SK-N-SH (cell line): ENCODE data around the gene KIAA0232. TPM values are rescaled to one million over a fixed set of nuclear protein-coding genes. Genes with fewer than 3 reads are reported as not detected.
A peak's percentile ranks its signal among the peaks of the same experiment; 100 is the strongest.

Source experiments
- CTCF ChIA-PET: fragments of 300-600, 350-600 bp; formaldehyde crosslinking; extraction: SDS; loops from one replicate; lab custom pipeline; 2021; lab: Yijun Ruan, JAX
- POLR2A ChIA-PET: fragments of 350-600 bp; sonication (Branson Sonifier 250); formaldehyde crosslinking; extraction: SDS; loops from one replicate; lab custom pipeline; 2020; ENCODE audit warnings: antibody characterized with exemption, inconsistent platforms; lab: Yijun Ruan, JAX
- DNase-seq: peaks from one replicate; pipeline ENCODE4 v3.0.0; 2012
- H2AFZ ChIP-seq: fragments of 200-600 bp; sonication (generic); 2 replicates; pipeline ENCODE4 v1.8.1; 2016; ENCODE audit warnings: antibody characterized with exemption, mild to moderate bottlenecking, low read depth
- H3F3A ChIP-seq: fragments of 200-600 bp; sonication (generic); replicated peaks from 2 replicates; pipeline ENCODE3; 2016; ENCODE audit warnings: antibody characterized with exemption, mild to moderate bottlenecking; ENCODE audit not compliant: insufficient read depth
- H3K27ac ChIP-seq, 2 experiments: fragments of 200-500 bp in 1 of 2; fragments of 200-600 bp in 1 of 2; sonication (Bioruptor generic) in 1 of 2; sonication (generic), shearing (Covaris generic) in 1 of 2; 2 replicates each; pipeline versions ENCODE4 v1.5.1 to v1.6.1; 2014 to 2016; ENCODE audit warnings: low read depth in 2 of 2, inconsistent platforms in 1 of 2, low read length in 1 of 2, mild to moderate bottlenecking in 1 of 2, mixed read lengths in 1 of 2
- H3K27me3 ChIP-seq: fragments of 200-600 bp; sonication (generic), shearing (Covaris generic); 2 replicates; pipeline ENCODE4 v1.6.1; 2016; ENCODE audit warnings: mixed run types; ENCODE audit not compliant: insufficient read depth
- H3K36me3 ChIP-seq, 2 experiments: fragments of 200-500 bp in 1 of 2; fragments of 200-600 bp in 1 of 2; sonication (Bioruptor generic) in 1 of 2; sonication (generic) in 1 of 2; replicated peaks in 1 of 2; 2 replicates each; pipeline versions ENCODE3 to v1.5.1; 2014 to 2016; ENCODE audit warnings: low read length in 1 of 2, mild to moderate bottlenecking in 1 of 2; ENCODE audit not compliant: insufficient read depth in 2 of 2, control insufficient read depth in 1 of 2
- H3K4me1 ChIP-seq, 2 experiments: fragments of 200-500 bp in 1 of 2; fragments of 200-600 bp in 1 of 2; sonication (Bioruptor generic) in 1 of 2; sonication (generic), shearing (Covaris generic) in 1 of 2; 2 replicates each; pipeline versions ENCODE4 v1.5.1 to v1.6.1; 2014 to 2016; ENCODE audit warnings: low read depth in 1 of 2, low read length in 1 of 2, mixed run types in 1 of 2; ENCODE audit not compliant: insufficient read depth in 2 of 2, control insufficient read depth in 1 of 2
- H3K4me2 ChIP-seq: fragments of 200-600 bp; sonication (generic), shearing (Covaris generic); 2 replicates; pipeline ENCODE4 v1.6.1; 2017; ENCODE audit warnings: mixed run types
- H3K4me3 ChIP-seq, 2 experiments: fragments of 200-500 bp in 1 of 2; fragments of 200-600 bp in 1 of 2; sonication (Bioruptor generic) in 1 of 2; sonication (generic), shearing (Covaris generic) in 1 of 2; 2 replicates each; pipeline versions ENCODE4 v1.5.1 to v1.8.1; 2014 to 2016; ENCODE audit warnings: low read depth in 2 of 2, inconsistent platforms in 1 of 2, low read length in 1 of 2, mild to moderate bottlenecking in 1 of 2, mixed read lengths in 1 of 2, moderate library complexity in 1 of 2
- H3K79me2 ChIP-seq: fragments of 200-600 bp; sonication (generic); 2 replicates; pipeline ENCODE4 v1.8.1; 2017; ENCODE audit warnings: mild to moderate bottlenecking; ENCODE audit not compliant: insufficient read depth
- H3K9ac ChIP-seq: fragments of 200-600 bp; sonication (generic); 2 replicates; pipeline ENCODE4 v1.6.1; 2017; ENCODE audit warnings: mixed run types
- H3K9me2 ChIP-seq: fragments of 200-600 bp; sonication (generic); 2 replicates; pipeline ENCODE4 v1.6.1; 2017; ENCODE audit warnings: mixed run types
- H3K9me3 ChIP-seq: fragments of 200-600 bp; sonication (generic); 2 replicates; pipeline ENCODE4 v1.6.1; 2017; ENCODE audit warnings: mixed run types, mild to moderate bottlenecking, moderate library complexity
- H4K20me1 ChIP-seq: fragments of 200-600 bp; sonication (generic); 2 replicates; pipeline ENCODE4 v1.6.1; 2017; ENCODE audit warnings: mild to moderate bottlenecking, mixed run types; ENCODE audit not compliant: insufficient read depth
- EZH2phosphoT487 ChIP-seq: fragments of 200-600 bp; sonication (generic); IDR thresholded peaks from 2 replicates; pipeline ENCODE4 v1.6.1; 2017; ENCODE audit warnings: low read depth, mixed run types, mild to moderate bottlenecking, antibody characterized with exemption, moderate library complexity, borderline replicate concordance
- FOXM1 ChIP-seq: IDR thresholded peaks from 2 replicates; pipeline ENCODE4 v1.4.0; 2012; ENCODE audit warnings: low read depth, mild to moderate bottlenecking
- GATA2 ChIP-seq: sonication (generic); formaldehyde crosslinking; IDR thresholded peaks from 2 replicates; pipeline ENCODE4 v1.5.0; 2020; ENCODE audit warnings: mild to moderate bottlenecking, missing genetic modification reagents
- IRF3 ChIP-seq: fragments of 150-350 bp; IDR thresholded peaks from 2 replicates; pipeline ENCODE4 v1.6.1; 2016; ENCODE audit warnings: mild to moderate bottlenecking, low read depth, low read length
- JUND ChIP-seq: IDR thresholded peaks from 2 replicates; pipeline ENCODE4 v1.4.0; 2012
- MEF2A ChIP-seq: IDR thresholded peaks from 2 replicates; pipeline ENCODE4 v1.4.0; 2012; ENCODE audit warnings: low read depth, borderline replicate concordance
- NFIC ChIP-seq: IDR thresholded peaks from 2 replicates; pipeline ENCODE4 v1.4.0; 2012; ENCODE audit warnings: borderline replicate concordance
- RCOR1 ChIP-seq: fragments of 150-350 bp; IDR thresholded peaks from 2 replicates; pipeline ENCODE4 v1.6.1; 2017; ENCODE audit warnings: antibody characterized with exemption, low read length
- REST ChIP-seq: IDR thresholded peaks from 2 replicates; pipeline ENCODE4 v1.6.1; 2012; ENCODE audit warnings: mild to moderate bottlenecking, low read depth, low read length, moderate library complexity
- SIN3A ChIP-seq: IDR thresholded peaks from 2 replicates; pipeline ENCODE4 v1.6.1; 2012; ENCODE audit warnings: low read depth, mild to moderate bottlenecking, low read length, moderate library complexity, borderline replicate concordance
- SMC3 ChIP-seq: IDR thresholded peaks from 2 replicates; pipeline ENCODE4 v1.6.1; 2012; ENCODE audit warnings: low read depth, low read length, improper control_type of control experiment
- TAF1 ChIP-seq: IDR thresholded peaks from 2 replicates; pipeline ENCODE4 v1.6.1; 2012; ENCODE audit warnings: low read depth, mild to moderate bottlenecking, low read length, moderate library complexity, borderline replicate concordance
- WGBS: methylation state at CpG from one replicate; pipeline ENCODE4 v1.1.6; 2017; ENCODE audit warnings: low lambda C conversion rate; 5-methylcytosine and 5-hydroxymethylcytosine counted together
- polyA plus RNA-seq, 3 experiments: library from polyadenylated mRNA; depleted of rRNA; stranded (reverse); fragments of >200 nt; gene quantifications; 2 replicates each; pipeline ENCODE4 v1.2.3, GENCODE V29; 2012

The KIAA0232 gene
- polyA plus RNA-seq, 1 of the 3 experiments (the other 2 are of a cell fraction) = 5.7 TPM

- TF ChIP-seq FOXM1 = no peak
- TF ChIP-seq, all 33 proteins: peak for 0
Measured at GRCh38 chr4:6747294-6748051, 35.1 kb upstream of the KIAA0232 start (continued).

DNA sequence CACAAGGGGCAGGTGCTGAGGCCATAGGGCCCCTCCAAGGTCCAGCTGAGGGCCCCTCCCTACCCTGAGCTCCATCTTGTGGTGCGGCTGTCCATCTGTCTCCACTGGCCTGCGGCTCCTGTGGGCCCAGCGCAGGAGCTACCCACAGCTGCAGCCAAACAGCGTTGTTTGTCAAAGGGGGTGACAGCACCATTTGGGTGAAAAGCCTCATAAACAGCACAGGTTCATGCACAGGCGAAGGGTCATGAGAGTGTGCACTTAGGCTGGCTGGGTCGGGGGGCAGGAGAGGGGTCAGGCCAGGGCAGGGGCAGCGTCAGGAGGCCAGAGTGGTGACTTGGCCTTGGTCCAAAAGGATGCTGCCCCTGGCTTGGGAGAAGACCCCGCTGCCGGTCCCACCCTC is 34.2 kb upstream of the KIAA0232 start:
- no peaks in the 10 kb centered on the region for H3K27me3 ChIP-seq
- no peak for DNase-seq
- no peaks in the 10 kb centered on the region for H3K79me2 ChIP-seq
- H3F3A ChIP-seq = no peaks in the 10 kb centered on the region
- H2AFZ ChIP-seq = no peak overlapping the region
- peaks cover 0 to 6% of the 10 kb centered on the region in 2 experiments; a peak in 1 of 4 replicates for H3K4me1 ChIP-seq
- no peak overlapping the region for H3K4me2 ChIP-seq
- no peak overlapping the region for H3K27ac ChIP-seq
- CTCF ChIA-PET = interaction anchor here (1.9 kb wide), 1 partner anchor 28 kb away, joined by 5 read pairs; no protein-coding TSS in a partner anchor
- H3K9me2 ChIP-seq = no peaks in the 10 kb centered on the region
- H3K9me3 ChIP-seq = no peaks in the 10 kb centered on the region
- no peaks in the 10 kb centered on the region for H4K20me1 ChIP-seq
- H3K36me3 ChIP-seq = no peaks in the 10 kb centered on the region
- no peak overlapping the region for H3K9ac ChIP-seq
- WGBS = 83% methylated on average over 1 of the region's 9 CpGs
- no peak for TF ChIP-seq MEF2A
- TF ChIP-seq REST = no peak
- no peak for TF ChIP-seq SIN3A
- no peak for TF ChIP-seq GATA2 (CRISPR knock-in tag)
- no peak for TF ChIP-seq RCOR1
- no peak overlapping the region for H3K4me3 ChIP-seq
- POLR2A ChIA-PET = no interaction called here

- WGBS = 70% methylated on average over 15 of the region's 25 CpGs
- no peaks in the 10 kb centered on the region for H3K36me3 ChIP-seq
- H3F3A ChIP-seq = no peaks in the 10 kb centered on the region
- H3K9me2 ChIP-seq = no peaks in the 10 kb centered on the region
- H2AFZ ChIP-seq = no peak overlapping the region
- TF ChIP-seq TAF1 = no peak
- TF ChIP-seq EZH2phosphoT487 = no peak
- TF ChIP-seq JUND = no peak
- no peak for TF ChIP-seq NFIC
- no peak for TF ChIP-seq RCOR1
- TF ChIP-seq GATA2 (CRISPR knock-in tag) = no peak
- no peak for TF ChIP-seq IRF3
- no peak for TF ChIP-seq SMC3
- TF ChIP-seq REST = no peak
- no peak overlapping the region for H3K27ac ChIP-seq
- DNase-seq = peak; percentile 44
- H3K4me1 ChIP-seq = peaks cover 0 to 6% of the 10 kb centered on the region in 2 experiments; a peak in 1 of 4 replicates
- H4K20me1 ChIP-seq = no peaks in the 10 kb centered on the region
- H3K9me3 ChIP-seq = no peaks in the 10 kb centered on the region
- H3K79me2 ChIP-seq = no peaks in the 10 kb centered on the region
- H3K9ac ChIP-seq = no peak overlapping the region
- no peak overlapping the region for H3K4me2 ChIP-seq
- POLR2A ChIA-PET = no interaction called here
- H3K4me3 ChIP-seq = no peak overlapping the region
- CTCF ChIA-PET = interaction anchor here (0.6 to 1.9 kb wide), 4 partner anchors 30 to 328 kb away, joined by 3 to 5 read pairs (median 4); no protein-coding TSS in a partner anchor
- H3K27me3 ChIP-seq = no peaks in the 10 kb centered on the region
Measured at GRCh38 chr4:6749340-6750171, 33.0 kb upstream of the KIAA0232 start.
